BLaER1 treated with 17β-estradiol and CSF1 and Interleukin-3, amounts not matched to agents 10 nM and 100 nM (cell line): ENCODE results near the gene CCL27.
A peak's percentile ranks its signal among the peaks of the same experiment; 100 is the strongest.

ENCODE experiments used
- H3K27ac ChIP-seq, 11 experiments: shearing (Covaris generic); formaldehyde crosslinking; 2 replicates each; pipeline ENCODE4 v1.8.1; 2022
- H3K27me3 ChIP-seq, 11 experiments: shearing (Covaris generic); formaldehyde crosslinking; 2 replicates each; pipeline ENCODE4 v1.8.1; 2022
- H3K36me3 ChIP-seq, 11 experiments: shearing (Covaris generic); formaldehyde crosslinking; 2 replicates each; pipeline ENCODE4 v1.8.1; 2022
- H3K4me1 ChIP-seq, 10 experiments: shearing (Covaris generic); formaldehyde crosslinking; 2 replicates each; pipeline ENCODE4 v1.8.1; 2022
- H3K4me2 ChIP-seq, 11 experiments: shearing (Covaris generic); formaldehyde crosslinking; 2 replicates each; pipeline ENCODE4 v1.8.1; 2022
- H3K4me3 ChIP-seq, 10 experiments: shearing (Covaris generic); formaldehyde crosslinking; 2 replicates each; pipeline ENCODE4 v1.8.1; 2022
- H3K9ac ChIP-seq, 11 experiments: shearing (Covaris generic); formaldehyde crosslinking; 2 replicates each; pipeline ENCODE4 v1.8.1; 2022
- H3K9me3 ChIP-seq, 11 experiments: shearing (Covaris generic); formaldehyde crosslinking; replicated peaks in 1 of 11; 2 replicates each; pipeline ENCODE4 v1.8.1; 2022
- H4K20me1 ChIP-seq, 11 experiments: shearing (Covaris generic); formaldehyde crosslinking; 2 replicates each; pipeline ENCODE4 v1.8.1; 2022
- Cebpa-rat ChIP-seq, 11 experiments: shearing (Covaris generic); IDR thresholded peaks; 2 replicates each; pipeline ENCODE4 v1.8.1; 2022

The CCL27 gene

GRCh38 chr9:34694811-34695210 is 32.4 kb upstream of the CCL27 start:
- H4K20me1 ChIP-seq = peaks cover 0 to 11% (median 0%) of the 10 kb centered on the region in 11 experiments; a peak in 1 of 22 replicates
- no peak overlapping the region for H3K4me2 ChIP-seq
- peak in 1 of 11 experiments; percentile 9; a peak in 2 of 22 replicates for TF ChIP-seq Cebpa-rat (IDR thresholded peaks at IDR 0.05)
- peaks cover 9 to 24% (median 16%) of the 10 kb centered on the region in 10 experiments; a peak in 19 of 20 replicates for H3K4me1 ChIP-seq
- peaks cover 2 to 12% (median 8%) of the 10 kb centered on the region in 11 experiments; a peak in 20 of 22 replicates for H3K27me3 ChIP-seq
- no peak overlapping the region for H3K27ac ChIP-seq
- H3K4me3 ChIP-seq = no peak overlapping the region
- H3K36me3 ChIP-seq = no peaks in the 10 kb centered on the region
- H3K9me3 ChIP-seq = no peaks in the 10 kb centered on the region
- no peak overlapping the region for H3K9ac ChIP-seq

DNA sequence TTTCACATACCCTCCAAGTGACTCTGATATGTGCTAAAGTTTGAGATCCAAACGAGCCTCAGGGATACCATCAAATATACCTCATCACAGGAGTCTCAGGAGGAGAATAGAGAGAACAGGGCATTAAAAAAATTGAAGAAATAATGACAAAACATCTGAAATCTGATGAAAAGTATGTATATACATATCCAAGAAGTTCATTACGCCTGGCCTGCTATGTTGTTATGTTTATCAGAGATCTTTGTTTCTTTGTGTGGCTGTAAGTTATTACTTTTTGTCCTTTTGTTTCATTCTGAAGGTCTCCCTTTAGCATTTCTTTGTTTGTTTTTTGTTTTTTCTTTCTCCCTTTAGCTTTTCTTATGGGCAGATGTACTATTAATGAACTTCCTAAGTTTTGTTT is 31.1 kb upstream of the CCL27 start:
- no peaks in the 10 kb centered on the region for H3K9me3 ChIP-seq
- H3K9ac ChIP-seq = no peak overlapping the region
- H3K27me3 ChIP-seq = no peaks in the 10 kb centered on the region
- TF ChIP-seq Cebpa-rat (IDR thresholded peaks at IDR 0.05) = no peak
- H3K27ac ChIP-seq = no peak overlapping the region
- no peaks in the 10 kb centered on the region for H3K36me3 ChIP-seq
- H3K4me3 ChIP-seq = no peak overlapping the region
- peaks cover 9 to 24% (median 16%) of the 10 kb centered on the region in 10 experiments; a peak in 19 of 20 replicates for H3K4me1 ChIP-seq
- H3K4me2 ChIP-seq = no peak overlapping the region
- H4K20me1 ChIP-seq = peaks cover 0 to 11% (median 0%) of the 10 kb centered on the region in 11 experiments; a peak in 1 of 22 replicates

DNA sequence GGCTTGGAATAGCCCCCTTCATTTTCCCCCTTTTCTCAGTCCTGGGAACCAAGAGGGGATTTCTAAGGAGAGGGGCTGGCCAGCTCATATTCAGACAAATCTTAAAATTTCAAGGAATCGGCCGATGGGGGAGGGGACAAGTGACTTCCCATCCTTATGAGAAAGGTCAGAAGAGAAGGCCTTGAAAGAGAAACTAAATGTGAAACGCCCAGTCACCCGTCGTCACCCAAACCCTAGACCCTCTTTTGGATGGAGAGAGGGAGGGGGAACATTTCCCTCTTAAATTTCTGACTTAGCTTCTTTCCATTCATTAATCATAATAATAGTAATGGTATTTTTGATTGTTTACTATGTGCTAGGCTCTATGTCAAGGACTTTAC is 29.5 kb upstream of the CCL27 start:
- Histone ChIP-seq H3K9ac (peak overlapping the region in 1 of 11 experiments; percentile 23; a peak in 2 of 22 replicates), H3K27me3 (no peaks in the 10 kb centered on the region), H3K4me1 (peaks cover 9 to 37% (median 25%) of the 10 kb centered on the region in 10 experiments; a peak in 19 of 20 replicates), H3K36me3 (no peaks in the 10 kb centered on the region), H3K4me2 (peak overlapping the region; percentile 35 to 85 (median 55); a peak in 18 of 22 replicates), H3K27ac (peak overlapping the region in 5 of 11 experiments; percentile 28 to 55 (median 40); a peak in 7 of 22 replicates), H4K20me1 (peaks cover 0 to 13% (median 0%) of the 10 kb centered on the region in 11 experiments; a peak in 1 of 22 replicates), H3K4me3 (no peak overlapping the region), H3K9me3 (no peaks in the 10 kb centered on the region)
- TF ChIP-seq Cebpa-rat (IDR thresholded peaks at IDR 0.05) = no peak

DNA sequence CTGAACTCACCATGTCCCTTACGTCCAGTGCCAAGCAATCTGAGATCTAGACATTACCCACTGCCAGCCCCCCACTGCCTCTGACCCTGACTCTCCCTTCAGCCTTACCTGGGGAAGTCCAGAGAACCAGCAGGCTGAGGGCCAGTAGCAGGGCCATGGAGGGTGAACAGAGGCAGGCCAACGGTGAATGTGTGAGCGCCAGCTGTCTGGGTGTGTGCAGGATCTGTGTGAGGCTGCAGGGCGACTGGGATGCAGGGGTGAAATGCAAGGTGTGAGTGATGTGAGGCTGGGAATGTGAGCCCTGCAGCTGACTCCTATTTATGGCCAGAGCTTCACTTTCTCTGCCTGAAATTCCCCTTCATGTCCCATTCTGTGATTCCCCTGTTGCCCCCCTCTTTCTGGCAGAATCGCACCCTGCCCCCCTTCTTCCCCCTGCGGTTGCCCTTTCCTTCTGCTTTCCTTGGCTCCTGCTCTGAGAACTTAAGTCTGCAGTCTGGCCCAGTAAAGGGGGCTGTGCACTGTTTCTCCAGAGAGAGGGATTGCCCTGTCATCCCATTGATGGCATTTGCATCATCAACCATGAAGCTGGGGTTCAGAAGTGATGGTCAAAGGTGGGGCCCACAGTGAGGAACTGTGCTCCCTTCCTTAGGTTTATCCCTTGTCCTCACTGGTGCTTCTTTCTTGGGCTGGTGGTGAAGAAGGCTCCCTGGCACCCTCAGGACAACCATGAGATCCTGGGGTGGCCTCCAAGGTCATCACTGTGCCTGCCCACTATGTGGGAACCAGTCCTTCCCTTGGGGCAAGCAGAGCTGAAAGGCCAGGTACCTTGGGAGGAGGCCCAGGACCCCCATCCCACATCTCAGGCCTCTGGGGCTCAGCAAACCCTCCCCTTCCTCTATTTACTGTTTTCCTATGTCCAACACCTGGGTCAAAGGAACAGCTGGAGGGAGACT is 28.8 kb upstream of the CCL27 start, which contains the start of gene CCL19:
Gene CCL19 (minus strand): TSS at position 294 of the 953 bp plus-strand sequence. CDS start 137 bp downstream, at position 157.
- TF ChIP-seq Cebpa-rat (IDR thresholded peaks at IDR 0.05) = no peak
- peak within 1 kb of the TSS in 1 of 11 experiments; percentile 23; a peak in 2 of 22 replicates for H3K9ac ChIP-seq
- H3K4me2 ChIP-seq = peak within 1 kb of the TSS; percentile 35 to 85 (median 55); a peak in 21 of 22 replicates
- H3K4me3 ChIP-seq = no peak within 1 kb of the TSS
- no peaks in the 10 kb centered on the region for H3K36me3 ChIP-seq
- peaks cover 0 to 17% (median 0%) of the 10 kb centered on the region in 11 experiments; a peak in 1 of 22 replicates for H4K20me1 ChIP-seq
- H3K27me3 ChIP-seq = no peaks in the 10 kb centered on the region
- no peaks in the 10 kb centered on the region for H3K9me3 ChIP-seq
- H3K27ac ChIP-seq = peak within 1 kb of the TSS in 5 of 11 experiments; percentile 28 to 55 (median 40); a peak in 7 of 22 replicates
- peaks cover 9 to 44% (median 31%) of the 10 kb centered on the region in 10 experiments; a peak in 19 of 20 replicates for H3K4me1 ChIP-seq

- no peaks in the 10 kb centered on the region for H3K9me3 ChIP-seq
- no peak overlapping the region for H3K27ac ChIP-seq
- H3K36me3 ChIP-seq = no peaks in the 10 kb centered on the region
- H3K4me3 ChIP-seq = no peak overlapping the region
- H3K27me3 ChIP-seq = no peaks in the 10 kb centered on the region
- no peak overlapping the region for H3K9ac ChIP-seq
- peaks cover 9 to 46% (median 31%) of the 10 kb centered on the region in 10 experiments; a peak in 19 of 20 replicates for H3K4me1 ChIP-seq
- H3K4me2 ChIP-seq = no peak overlapping the region
- H4K20me1 ChIP-seq = peaks cover 0 to 17% (median 0%) of the 10 kb centered on the region in 11 experiments; a peak in 1 of 22 replicates
- TF ChIP-seq Cebpa-rat (IDR thresholded peaks at IDR 0.05) = no peak
Observed at GRCh38 chr9:34689512-34689911, 27.1 kb upstream of the CCL27 start.

- peaks cover 0 to 17% (median 0%) of the 10 kb centered on the region in 11 experiments; a peak in 1 of 22 replicates for H4K20me1 ChIP-seq
- H3K4me2 ChIP-seq = no peak overlapping the region
- no peak for TF ChIP-seq Cebpa-rat (IDR thresholded peaks at IDR 0.05)
- no peak overlapping the region for H3K9ac ChIP-seq
- no peak overlapping the region for H3K27ac ChIP-seq
- H3K4me3 ChIP-seq = no peak overlapping the region
- H3K4me1 ChIP-seq = peaks cover 9 to 46% (median 31%) of the 10 kb centered on the region in 10 experiments; a peak in 19 of 20 replicates
- H3K27me3 ChIP-seq = no peaks in the 10 kb centered on the region
- H3K9me3 ChIP-seq = no peaks in the 10 kb centered on the region
- no peaks in the 10 kb centered on the region for H3K36me3 ChIP-seq
Observed at GRCh38 chr9:34689116-34689470, 26.6 kb upstream of the CCL27 start.

DNA sequence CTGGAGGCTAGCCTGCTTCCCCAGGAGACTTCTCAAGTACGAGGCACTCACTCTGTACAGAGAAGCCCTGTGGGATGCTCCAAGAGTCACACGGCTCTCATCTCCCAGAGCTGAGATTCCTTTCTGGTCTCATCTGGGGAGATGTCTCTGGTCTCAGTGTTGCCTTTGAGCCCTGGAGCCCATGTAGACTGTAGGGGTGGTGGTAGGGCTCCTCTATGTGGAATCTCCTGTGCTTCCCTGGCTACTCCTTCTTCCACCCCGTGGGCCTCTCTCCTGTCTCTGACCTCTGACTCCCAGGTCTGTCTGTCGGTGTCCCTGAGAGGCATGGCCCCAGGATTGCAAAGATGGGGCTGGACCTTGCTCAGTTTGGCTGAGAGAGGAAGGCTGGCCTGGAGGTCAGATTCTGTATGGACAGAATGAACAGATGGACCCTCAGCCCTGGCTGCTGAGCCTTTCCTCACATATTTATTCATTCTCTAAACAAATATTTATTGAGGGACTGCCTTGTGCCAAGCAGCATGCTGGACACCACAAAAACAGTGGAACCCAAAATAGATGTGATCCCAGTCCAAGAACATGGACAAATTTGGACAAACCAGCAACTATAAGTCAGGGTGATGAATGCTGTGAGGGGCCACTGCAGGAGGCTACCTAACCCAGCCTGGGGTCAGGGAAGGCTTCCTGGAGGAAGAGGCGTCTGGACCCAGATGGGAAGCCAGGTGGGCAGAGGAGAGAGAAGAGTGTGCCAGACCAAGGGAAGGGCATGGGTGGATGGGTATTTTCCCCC is 26.1 kb upstream of the CCL27 start:
- no peaks in the 10 kb centered on the region for H3K27me3 ChIP-seq
- peak overlapping the region in 2 of 11 experiments; percentile 59 to 63; a peak in 2 of 22 replicates for H3K4me2 ChIP-seq
- H3K9ac ChIP-seq = no peak overlapping the region
- H4K20me1 ChIP-seq = peaks cover 0 to 17% (median 0%) of the 10 kb centered on the region in 11 experiments; a peak in 1 of 22 replicates
- no peak for TF ChIP-seq Cebpa-rat (IDR thresholded peaks at IDR 0.05)
- no peaks in the 10 kb centered on the region for H3K36me3 ChIP-seq
- H3K4me1 ChIP-seq = peaks cover 9 to 46% (median 31%) of the 10 kb centered on the region in 10 experiments; a peak in 19 of 20 replicates
- no peaks in the 10 kb centered on the region for H3K9me3 ChIP-seq
- H3K4me3 ChIP-seq = no peak overlapping the region
- no peak overlapping the region for H3K27ac ChIP-seq

GRCh38 chr9:34687276-34688030 is 25.0 kb upstream of the CCL27 start:
- peaks cover 0 to 17% (median 0%) of the 10 kb centered on the region in 11 experiments; a peak in 1 of 22 replicates for H4K20me1 ChIP-seq
- H3K9me3 ChIP-seq = no peaks in the 10 kb centered on the region
- H3K36me3 ChIP-seq = no peaks in the 10 kb centered on the region
- peak overlapping the region in 5 of 11 experiments; percentile 46 to 63 (median 57); a peak in 11 of 22 replicates for H3K4me2 ChIP-seq
- TF ChIP-seq Cebpa-rat (IDR thresholded peaks at IDR 0.05) = no peak
- H3K27me3 ChIP-seq = no peaks in the 10 kb centered on the region
- H3K4me1 ChIP-seq = peaks cover 9 to 46% (median 31%) of the 10 kb centered on the region in 10 experiments; a peak in 19 of 20 replicates
- no peak overlapping the region for H3K4me3 ChIP-seq
- H3K27ac ChIP-seq = no peak overlapping the region
- no peak overlapping the region for H3K9ac ChIP-seq
